Loucy (cell line): ENCODE data around the gene TLE7.

ENCODE experiments used
- H2AFZ ChIP-seq: fragments of 200-600 bp; sonication (generic); 2 replicates; pipeline ENCODE4 v1.6.0; 2016; ENCODE audit warnings: antibody characterized with exemption, mild to moderate bottlenecking, low read length, moderate library complexity
- H3F3A ChIP-seq: fragments of 200-600 bp; 2 replicates; pipeline ENCODE4 v1.6.0; 2016; ENCODE audit warnings: antibody characterized with exemption, low read depth, mild to moderate bottlenecking
- H3K27me3 ChIP-seq: fragments of 200-600 bp; sonication (generic); 2 replicates; pipeline ENCODE4 v1.6.1; 2014; ENCODE audit warnings: low read length, mild to moderate bottlenecking; ENCODE audit not compliant: insufficient read depth, poor library complexity, severe bottlenecking
- H3K36me3 ChIP-seq: fragments of 200-600 bp; sonication (generic); 2 replicates; pipeline ENCODE4 v1.6.1; 2016; ENCODE audit warnings: low read length; ENCODE audit not compliant: insufficient read depth
- H3K4me1 ChIP-seq: fragments of 200-600 bp; sonication (generic); 2 replicates; pipeline ENCODE4 v1.5.1; 2014; ENCODE audit warnings: low read length, mild to moderate bottlenecking; ENCODE audit not compliant: insufficient read depth, poor library complexity, severe bottlenecking
- H3K4me2 ChIP-seq: fragments of 200-600 bp; sonication (generic); 2 replicates; pipeline ENCODE4 v1.6.0; 2014; ENCODE audit warnings: antibody characterized with exemption, low read length, low read depth, mild to moderate bottlenecking; ENCODE audit not compliant: poor library complexity, severe bottlenecking
- H3K4me3 ChIP-seq: fragments of 200-600 bp; sonication (generic); 2 replicates; pipeline ENCODE4 v1.5.1; 2014; ENCODE audit warnings: low read length, mild to moderate bottlenecking, mixed read lengths; ENCODE audit not compliant: poor library complexity, severe bottlenecking
- H3K79me2 ChIP-seq: fragments of 200-600 bp; sonication (generic); 2 replicates; pipeline ENCODE4 v1.6.1; 2014; ENCODE audit warnings: low read length; ENCODE audit not compliant: insufficient read depth
- H3K9ac ChIP-seq: fragments of 200-600 bp; sonication (generic); 2 replicates; pipeline ENCODE4 v1.6.0; 2014; ENCODE audit warnings: mild to moderate bottlenecking, low read depth, low read length, moderate library complexity; ENCODE audit not compliant: poor library complexity, severe bottlenecking
- H3K9me2 ChIP-seq: fragments of 200-600 bp; sonication (generic); replicated peaks from 2 replicates; pipeline ENCODE4 v1.6.1; 2016; ENCODE audit warnings: low read depth, low read length, mixed read lengths
- H3K9me3 ChIP-seq: fragments of 200-600 bp; sonication (generic); 2 replicates; pipeline ENCODE4 v1.6.1; 2014; ENCODE audit warnings: mild to moderate bottlenecking, antibody characterized with exemption, low read length, low read depth; ENCODE audit not compliant: insufficient read depth
- H4K20me1 ChIP-seq: fragments of 200-600 bp; sonication (generic); 2 replicates; pipeline ENCODE4 v1.6.0; 2014; ENCODE audit warnings: antibody characterized with exemption, low read length, mild to moderate bottlenecking; ENCODE audit not compliant: insufficient read depth, poor library complexity, severe bottlenecking
- EZH2phosphoT487 ChIP-seq: fragments of 200-600 bp; IDR thresholded peaks from 2 replicates; pipeline ENCODE4 v1.6.1; 2018; ENCODE audit warnings: antibody characterized with exemption, mild to moderate bottlenecking, moderate library complexity, borderline replicate concordance
- TF ChIP-seq, protein P1 (sequence below): fragments of 200-600 bp; sonication (generic); conservative IDR thresholded peaks from 2 replicates; pipeline ENCODE4 v1.5.1; 2014; ENCODE audit warnings: mild to moderate bottlenecking, antibody characterized with exemption, low read length

The TLE7 gene

DNA sequence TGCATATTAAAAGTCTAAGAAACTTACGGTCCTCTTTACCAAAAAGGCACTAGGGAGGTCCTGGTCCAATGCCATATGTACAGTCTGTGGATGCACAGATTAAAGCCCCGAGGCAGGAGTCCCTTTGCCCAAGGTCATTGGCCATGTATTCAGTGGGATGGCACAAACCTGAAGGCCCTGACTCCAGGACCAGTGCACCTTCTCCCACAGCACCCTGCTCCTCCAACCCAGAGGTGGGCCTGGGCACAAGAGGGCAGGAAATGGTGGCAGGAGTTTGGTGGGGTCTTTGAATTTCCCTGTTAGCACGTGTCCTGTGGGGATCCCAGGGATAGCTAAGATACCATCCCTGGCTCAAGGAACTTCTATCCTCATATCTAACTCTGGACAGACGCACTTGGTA lies 28.5 kb downstream of the TLE7 start:
- no peaks in the 10 kb centered on the region for H3K9me3 ChIP-seq
- H3K4me1 ChIP-seq = no peaks in the 10 kb centered on the region
- no peaks in the 10 kb centered on the region for H3K36me3 ChIP-seq
- H3K27me3 ChIP-seq = no peaks in the 10 kb centered on the region
- no peak overlapping the region for H3K4me2 ChIP-seq
- no peaks in the 10 kb centered on the region for H3F3A ChIP-seq
- TF ChIP-seq, protein P1, sequence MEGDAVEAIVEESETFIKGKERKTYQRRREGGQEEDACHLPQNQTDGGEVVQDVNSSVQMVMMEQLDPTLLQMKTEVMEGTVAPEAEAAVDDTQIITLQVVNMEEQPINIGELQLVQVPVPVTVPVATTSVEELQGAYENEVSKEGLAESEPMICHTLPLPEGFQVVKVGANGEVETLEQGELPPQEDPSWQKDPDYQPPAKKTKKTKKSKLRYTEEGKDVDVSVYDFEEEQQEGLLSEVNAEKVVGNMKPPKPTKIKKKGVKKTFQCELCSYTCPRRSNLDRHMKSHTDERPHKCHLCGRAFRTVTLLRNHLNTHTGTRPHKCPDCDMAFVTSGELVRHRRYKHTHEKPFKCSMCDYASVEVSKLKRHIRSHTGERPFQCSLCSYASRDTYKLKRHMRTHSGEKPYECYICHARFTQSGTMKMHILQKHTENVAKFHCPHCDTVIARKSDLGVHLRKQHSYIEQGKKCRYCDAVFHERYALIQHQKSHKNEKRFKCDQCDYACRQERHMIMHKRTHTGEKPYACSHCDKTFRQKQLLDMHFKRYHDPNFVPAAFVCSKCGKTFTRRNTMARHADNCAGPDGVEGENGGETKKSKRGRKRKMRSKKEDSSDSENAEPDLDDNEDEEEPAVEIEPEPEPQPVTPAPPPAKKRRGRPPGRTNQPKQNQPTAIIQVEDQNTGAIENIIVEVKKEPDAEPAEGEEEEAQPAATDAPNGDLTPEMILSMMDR = no peak
- no peak for TF ChIP-seq EZH2phosphoT487
- H3K4me3 ChIP-seq = no peak overlapping the region
- H3K9ac ChIP-seq = no peak overlapping the region
- H2AFZ ChIP-seq = peak overlapping the region; percentile 22; the same call in 1 of the 2 replicates
- no peaks in the 10 kb centered on the region for H4K20me1 ChIP-seq
- no peaks in the 10 kb centered on the region for H3K79me2 ChIP-seq
- no peaks in the 10 kb centered on the region for H3K9me2 ChIP-seq

DNA sequence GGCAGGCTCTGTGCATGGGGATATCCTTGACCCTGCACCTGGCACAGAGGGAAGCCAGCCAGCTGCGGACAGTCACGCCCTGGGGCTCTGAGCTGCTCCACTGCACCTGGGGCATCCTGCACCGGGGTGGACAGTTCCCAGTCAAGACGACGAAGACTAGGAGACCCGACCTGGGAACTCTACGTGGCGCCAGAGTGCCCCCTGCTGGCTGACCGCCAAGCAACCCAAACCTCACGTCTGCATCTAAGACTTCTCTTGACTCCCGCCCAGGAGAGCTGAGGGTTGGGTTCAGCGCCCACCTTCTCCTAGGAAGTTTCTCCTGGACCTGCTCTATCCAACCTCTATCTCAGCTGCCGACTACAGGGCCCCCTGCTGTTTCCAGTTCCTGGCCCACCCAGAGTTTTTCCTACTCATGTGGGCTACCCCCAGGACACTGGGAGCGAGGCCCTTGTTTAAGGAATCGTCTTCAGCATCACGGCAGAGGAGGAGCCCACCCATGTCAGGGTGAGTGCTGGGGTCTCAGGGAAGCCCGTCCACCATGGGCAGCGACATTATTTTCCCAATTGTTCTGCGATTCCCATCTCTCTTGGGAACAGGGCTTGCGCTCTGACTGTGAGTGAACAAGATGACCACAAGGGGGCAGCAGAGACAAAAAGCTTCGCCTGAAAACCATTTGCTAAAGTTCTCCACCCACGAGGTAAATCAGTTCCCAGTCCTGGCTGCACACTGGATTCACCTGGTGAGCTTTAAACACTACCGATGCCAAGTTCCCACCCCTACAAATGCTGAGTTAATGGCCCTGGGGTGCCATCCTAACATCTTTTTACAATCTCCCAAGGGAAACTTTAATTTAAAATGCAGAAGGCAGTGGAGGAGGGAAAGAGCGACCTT lies 29.3 kb downstream of the TLE7 start:
- Histone ChIP-seq H3F3A (no peaks in the 10 kb centered on the region), H3K4me1 (no peaks in the 10 kb centered on the region), H3K9me2 (no peaks in the 10 kb centered on the region), H3K4me3 (no peak overlapping the region), H3K36me3 (no peaks in the 10 kb centered on the region), H4K20me1 (no peaks in the 10 kb centered on the region), H2AFZ (peak overlapping the region; percentile 40), H3K79me2 (no peaks in the 10 kb centered on the region), H3K4me2 (no peak overlapping the region), H3K27me3 (no peaks in the 10 kb centered on the region), H3K9me3 (no peaks in the 10 kb centered on the region), H3K9ac (no peak overlapping the region)
- TF ChIP-seq EZH2phosphoT487 = no peak
- TF ChIP-seq, protein P1 = peak; percentile 96

DNA sequence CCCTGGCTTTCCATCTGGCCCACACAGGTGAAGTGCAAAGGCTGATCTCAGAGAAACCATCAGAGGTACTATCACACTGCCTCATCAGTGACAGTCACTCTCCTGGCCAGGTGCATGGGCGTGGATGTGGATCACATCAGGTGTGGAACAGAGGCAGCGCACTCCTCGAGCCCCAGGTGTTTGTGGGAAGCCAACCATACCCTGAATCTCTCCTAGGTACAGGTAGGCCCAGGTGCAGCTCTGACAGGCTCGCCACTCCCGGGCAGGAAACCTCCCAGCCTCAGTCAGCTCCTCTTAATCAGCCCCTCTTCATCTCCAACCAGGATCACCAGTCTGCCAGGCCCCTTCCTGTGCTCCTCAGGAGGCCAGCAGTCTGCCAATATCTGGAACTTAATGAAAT lies 31.7 kb downstream of the TLE7 start:
- Histone ChIP-seq H3K4me2 (no peak overlapping the region), H3K9ac (no peak overlapping the region), H2AFZ (no peak overlapping the region), H3K36me3 (no peaks in the 10 kb centered on the region), H3K27me3 (no peaks in the 10 kb centered on the region), H4K20me1 (no peaks in the 10 kb centered on the region), H3K9me3 (no peaks in the 10 kb centered on the region), H3K4me1 (no peaks in the 10 kb centered on the region), H3K4me3 (no peak overlapping the region), H3F3A (no peaks in the 10 kb centered on the region), H3K79me2 (no peaks in the 10 kb centered on the region), H3K9me2 (no peaks in the 10 kb centered on the region)
- TF ChIP-seq, protein P1 = no peak
- TF ChIP-seq EZH2phosphoT487 = no peak
